Myocyte (in vitro differentiated cells): ENCODE results near the gene ZMIZ1. TPM values are rescaled to one million over a fixed set of nuclear protein-coding genes. Genes with fewer than 3 reads are reported as not detected.

Source experiments
- DNase-seq: peaks from one replicate; pipeline ENCODE4 v3.0.0-alpha.2; 2012; ENCODE audit warnings: low read depth
- total RNA-seq: library from RNA; depleted of rRNA; stranded (reverse); fragments of >200 nt; gene quantifications from 2 replicates; pipeline ENCODE4 v1.2.3, GENCODE V29; 2014

Gene ZMIZ1
- total RNA-seq, 1 donor from 2014 or later = 10.0 TPM

GRCh38 chr10:79148452-79149344 is 79.9 kb downstream of the ZMIZ1 start:
- DNase-seq = no peak

GRCh38 chr10:79149345-79149661 is 80.5 kb downstream of the ZMIZ1 start:
- DNase-seq = no peak

GRCh38 chr10:79149662-79150443 is 81.1 kb downstream of the ZMIZ1 start:
- peak; percentile 78 for DNase-seq

- peak; percentile 51 for DNase-seq
These were observed 81.6 kb downstream of the ZMIZ1 start for GRCh38 chr10:79150444-79150754.

GRCh38 chr10:79152423-79152817 is 83.7 kb downstream of the ZMIZ1 start:
- DNase-seq = no peak

GRCh38 chr10:79153745-79154144 is 85.0 kb downstream of the ZMIZ1 start:
- DNase-seq = peak; percentile 63

- no peak for DNase-seq
These were observed 86.7 kb downstream of the ZMIZ1 start for GRCh38 chr10:79155301-79156081.

GRCh38 chr10:79156334-79157274 is 87.8 kb downstream of the ZMIZ1 start:
- DNase-seq = no peak

GRCh38 chr10:79158004-79158340 is 89.2 kb downstream of the ZMIZ1 start:
- no peak for DNase-seq

- DNase-seq = no peak
These were observed 89.8 kb downstream of the ZMIZ1 start for GRCh38 chr10:79158402-79159097.

GRCh38 chr10:79159141-79159651 is 90.4 kb downstream of the ZMIZ1 start:
- DNase-seq = peak; percentile 84

GRCh38 chr10:79159785-79160184 is 91.0 kb downstream of the ZMIZ1 start:
- peak; percentile 81 for DNase-seq

- no peak for DNase-seq
These were observed 91.4 kb downstream of the ZMIZ1 start for GRCh38 chr10:79160191-79160590.

- no peak for DNase-seq
These were observed 92.8 kb downstream of the ZMIZ1 start for GRCh38 chr10:79161557-79161956.

GRCh38 chr10:79162022-79162421 is 93.3 kb downstream of the ZMIZ1 start:
- no peak for DNase-seq

GRCh38 chr10:79162861-79163665 is 94.3 kb downstream of the ZMIZ1 start:
- DNase-seq = peak; percentile 78

- no peak for DNase-seq
These were observed 94.9 kb downstream of the ZMIZ1 start for GRCh38 chr10:79163666-79163975.

- no peak for DNase-seq
These were observed 95.3 kb downstream of the ZMIZ1 start for GRCh38 chr10:79164075-79164474.

GRCh38 chr10:79165070-79165778 is 96.5 kb downstream of the ZMIZ1 start:
- DNase-seq = no peak
